Activated T-cell treated with anti-CD3 and anti-CD28 coated beads for 48 hours (primary cell): ENCODE measurements around the gene NIT1.
"Not testable (repeated sequence)": the region's sequence is repeated elsewhere in the genome, so short reads cannot be mapped to it uniquely, and the experiment has no call there.

Experiments used
- DNase-seq: peaks from one replicate; pipeline ENCODE4 v3.0.0-alpha.2; 2020; ENCODE audit warnings: low read depth

NIT1 gene

GRCh38 chr1:161115132-161115711 is 2.7 kb upstream of the NIT1 start:
- peak; percentile 43 for DNase-seq

DNA sequence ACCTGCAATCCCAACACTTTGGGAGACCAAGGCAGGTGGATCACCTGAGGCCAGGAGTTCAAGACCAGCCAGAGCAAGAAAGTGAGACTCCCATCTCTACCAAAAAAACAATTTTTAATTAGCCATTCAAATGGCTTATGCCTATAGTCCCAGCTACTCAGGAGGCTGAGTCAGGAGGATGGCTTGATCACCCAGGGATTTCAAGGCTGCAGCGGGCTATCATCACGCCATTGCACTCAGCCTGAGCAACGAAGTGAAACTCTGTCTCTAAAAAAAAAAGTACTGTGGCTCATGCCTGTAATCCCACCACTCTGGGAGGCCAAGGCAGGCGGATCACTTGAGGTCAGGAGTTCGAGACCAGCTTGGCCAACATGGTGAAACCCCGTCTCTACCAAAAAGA is 1.9 kb upstream of the NIT1 start:
- DNase-seq, result not testable (repeated sequence)

DNA sequence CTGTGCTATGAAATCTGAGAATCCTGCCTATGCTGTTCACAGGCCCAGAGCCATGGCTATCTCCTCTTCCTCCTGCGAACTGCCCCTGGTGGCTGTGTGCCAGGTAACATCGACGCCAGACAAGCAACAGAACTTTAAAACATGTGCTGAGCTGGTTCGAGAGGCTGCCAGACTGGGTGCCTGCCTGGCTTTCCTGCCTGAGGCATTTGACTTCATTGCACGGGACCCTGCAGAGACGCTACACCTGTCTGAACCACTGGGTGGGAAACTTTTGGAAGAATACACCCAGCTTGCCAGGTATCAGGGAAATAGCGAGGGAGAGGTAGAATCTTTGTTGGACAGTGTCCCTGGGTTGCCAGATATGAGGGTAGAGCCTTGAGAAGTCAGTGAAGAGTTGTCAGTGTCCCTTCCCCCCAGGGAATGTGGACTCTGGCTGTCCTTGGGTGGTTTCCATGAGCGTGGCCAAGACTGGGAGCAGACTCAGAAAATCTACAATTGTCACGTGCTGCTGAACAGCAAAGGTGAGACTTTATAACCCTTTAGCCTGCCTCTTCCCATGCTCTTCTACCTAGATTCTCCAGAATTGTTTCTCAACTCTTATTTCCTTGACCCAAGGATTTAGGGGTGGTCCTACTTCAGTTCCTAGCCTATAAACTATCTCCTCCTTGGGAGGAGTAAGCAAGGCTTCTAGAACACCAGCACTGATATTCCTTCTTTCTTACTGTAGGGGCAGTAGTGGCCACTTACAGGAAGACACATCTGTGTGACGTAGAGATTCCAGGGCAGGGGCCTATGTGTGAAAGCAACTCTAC is 1.4 kb downstream of the NIT1 start:
- DNase-seq, result peak; percentile 56

GRCh38 chr1:161121042-161121650 is 3.2 kb downstream of the NIT1 start:
- no peak for DNase-seq

DNA sequence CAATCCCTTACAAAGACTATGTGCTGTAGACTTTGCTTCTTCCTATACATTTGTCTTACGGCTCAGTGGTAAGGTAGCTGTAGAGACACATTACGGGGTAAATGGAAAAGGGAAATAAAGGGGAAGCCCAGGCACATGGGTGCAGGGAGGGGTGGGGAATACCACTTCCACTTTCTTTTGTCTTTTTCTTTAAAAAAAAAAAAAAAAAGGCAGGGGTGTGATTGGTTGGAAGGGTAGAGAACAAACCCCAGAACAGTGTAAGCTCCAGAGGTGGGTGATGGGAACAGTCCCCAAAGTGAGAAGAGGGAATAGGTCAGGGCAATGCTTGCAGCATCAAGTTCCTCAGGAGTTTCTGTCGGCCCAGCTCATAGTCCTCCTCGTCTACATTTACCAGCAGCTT is 3.9 kb downstream of the NIT1 start:
- DNase-seq, result no peak

DNA sequence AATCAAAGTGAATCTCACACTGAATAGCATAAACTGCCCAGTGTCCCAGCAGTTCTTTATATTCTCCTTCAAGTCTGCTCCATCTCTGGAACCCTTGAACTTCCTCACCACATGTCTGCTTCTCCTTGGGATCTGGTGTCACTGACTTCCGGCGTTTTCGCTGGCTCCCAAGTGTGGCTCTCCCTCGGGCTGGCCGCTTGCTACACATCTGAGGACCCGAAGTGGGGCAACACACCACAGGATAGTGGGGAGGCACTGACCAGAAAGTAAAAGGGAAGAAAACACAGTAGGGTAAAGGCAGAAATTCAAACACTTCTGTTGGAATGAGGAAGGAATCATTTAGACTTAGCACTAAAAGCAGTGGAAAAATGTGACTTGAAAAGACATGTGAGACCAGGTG is 5.1 kb downstream of the NIT1 start:
- DNase-seq, result no peak

- DNase-seq, result no peak
Measured at GRCh38 chr1:161127649-161128048, 9.7 kb downstream of the NIT1 start.

DNA sequence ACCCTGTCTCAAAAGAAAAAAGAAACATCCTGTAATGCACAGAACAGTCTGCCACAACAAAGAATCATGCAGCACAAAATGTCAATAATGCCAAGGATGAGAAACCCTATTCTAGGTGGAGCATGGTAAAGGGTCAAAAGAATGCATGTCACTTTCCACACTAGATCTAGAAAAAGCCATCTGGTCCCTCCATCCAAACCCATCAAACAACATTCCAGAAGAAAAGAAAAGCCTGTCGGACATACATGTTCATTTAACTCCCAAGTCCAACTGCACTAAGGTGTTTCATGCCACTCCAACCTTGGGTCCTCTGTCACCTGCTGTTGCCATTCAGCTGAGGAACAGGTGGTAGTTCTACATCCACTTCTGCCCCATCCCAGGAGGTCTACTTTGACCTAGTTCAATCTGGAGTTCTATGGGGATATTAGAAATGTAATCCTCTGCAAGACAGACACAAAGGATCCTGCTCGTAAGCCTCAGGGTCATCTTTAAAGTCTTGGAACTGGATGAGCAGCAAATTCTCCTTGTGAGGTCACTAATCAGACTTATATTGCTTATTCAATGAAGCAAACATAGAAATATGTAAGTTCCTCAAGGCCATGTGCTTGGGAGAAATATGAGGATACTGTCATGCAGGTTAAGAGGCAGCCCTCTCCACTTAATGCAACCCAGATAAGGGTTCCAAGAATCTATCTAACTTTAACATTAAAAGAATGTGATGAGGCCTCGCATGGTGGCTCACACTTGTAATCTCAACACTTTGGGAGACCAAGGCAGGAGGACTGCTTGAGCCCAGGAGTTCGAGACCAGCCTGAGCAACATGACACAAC is 10.9 kb downstream of the NIT1 start:
- no peak for DNase-seq

- no peak for DNase-seq
Measured at GRCh38 chr1:161130266-161130665, 12.4 kb downstream of the NIT1 start.

DNA sequence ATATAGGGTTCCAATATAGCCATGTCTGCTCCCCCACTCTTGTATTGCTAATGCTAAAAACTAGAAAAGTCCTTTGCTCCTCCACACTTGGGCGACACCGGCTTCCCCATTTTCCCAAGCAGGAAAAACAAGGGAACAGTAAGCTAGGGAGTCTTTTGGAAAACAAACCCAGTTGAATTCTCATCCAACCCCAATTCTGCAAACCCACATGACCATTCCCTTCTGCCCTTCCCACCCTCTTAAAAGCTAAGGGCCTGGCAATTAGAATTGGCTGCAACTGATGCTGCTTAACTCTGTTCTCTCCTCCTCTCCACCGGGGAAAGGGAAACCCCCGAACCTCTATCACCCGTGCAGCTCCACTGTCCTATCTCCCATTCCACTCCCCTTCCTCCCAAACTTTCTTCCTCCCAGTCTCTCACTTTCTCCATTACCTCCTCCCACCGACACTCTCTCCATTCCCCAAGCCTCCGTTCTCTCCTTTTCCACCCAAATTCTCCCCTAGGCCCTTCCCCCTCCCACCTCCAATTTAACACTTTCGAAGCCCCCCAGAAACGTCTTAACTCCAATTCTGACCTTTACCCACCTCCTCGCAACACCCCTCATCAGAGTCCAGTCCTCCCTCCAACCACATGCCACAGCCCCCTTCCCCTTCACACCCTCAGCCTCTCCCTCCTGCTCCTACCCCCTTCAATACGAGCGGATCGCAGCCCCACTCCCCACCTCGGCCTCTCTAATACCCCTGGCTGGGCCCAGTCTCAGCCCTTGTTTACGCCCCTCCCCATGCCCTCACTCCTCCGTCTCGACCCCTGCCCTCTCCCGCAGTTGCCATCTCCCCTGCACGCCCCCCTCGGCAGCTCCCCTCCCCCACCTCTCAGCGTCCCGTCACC is 13.9 kb downstream of the NIT1 start:
- DNase-seq, result no peak

DNA sequence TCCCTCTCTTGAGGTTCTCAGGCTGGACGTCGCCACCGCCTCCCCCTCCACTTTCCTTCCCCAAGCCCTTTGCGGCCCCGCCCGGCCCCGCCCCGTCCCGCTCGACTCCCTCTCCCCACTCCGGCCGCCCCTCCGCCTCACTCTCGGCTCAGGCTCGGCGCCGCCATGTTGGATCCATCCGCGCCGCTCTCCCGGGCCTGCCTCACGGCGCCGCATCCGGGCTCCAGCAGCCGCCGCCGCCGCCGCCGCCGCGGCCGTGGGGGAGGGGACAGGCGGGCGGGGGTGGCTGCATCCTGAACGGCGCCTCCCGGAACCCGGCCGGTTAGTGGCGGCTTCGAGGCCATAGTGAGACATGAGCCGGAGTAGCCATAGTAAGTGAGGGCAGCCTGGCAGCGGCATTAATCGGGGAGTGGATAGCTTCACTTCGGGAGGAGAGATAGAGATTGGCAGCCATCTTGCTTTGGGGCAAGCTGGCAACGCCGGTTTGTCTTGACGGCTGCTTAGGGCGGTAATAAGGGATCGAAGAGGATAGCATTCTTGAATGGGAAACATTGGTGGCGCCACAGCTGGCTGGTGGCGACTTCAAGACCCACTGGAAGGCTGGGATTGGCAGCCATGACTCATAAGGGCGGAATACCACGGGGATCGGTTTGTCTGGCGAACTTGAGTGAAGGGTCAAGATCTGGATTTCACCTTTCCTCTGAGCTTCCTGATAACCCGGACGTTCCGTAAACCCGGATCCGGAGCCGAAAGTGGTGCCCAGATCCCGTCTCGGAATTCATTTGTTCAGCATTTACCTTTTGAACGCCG is 14.7 kb downstream of the NIT1 start, which contains the start of gene DEDD:
Gene DEDD (minus strand): TSS at position 258 of the 810 bp plus-strand sequence. CDS start 8,205 bp downstream, outside the sequence.
- peak; percentile 86 for DNase-seq

DNA sequence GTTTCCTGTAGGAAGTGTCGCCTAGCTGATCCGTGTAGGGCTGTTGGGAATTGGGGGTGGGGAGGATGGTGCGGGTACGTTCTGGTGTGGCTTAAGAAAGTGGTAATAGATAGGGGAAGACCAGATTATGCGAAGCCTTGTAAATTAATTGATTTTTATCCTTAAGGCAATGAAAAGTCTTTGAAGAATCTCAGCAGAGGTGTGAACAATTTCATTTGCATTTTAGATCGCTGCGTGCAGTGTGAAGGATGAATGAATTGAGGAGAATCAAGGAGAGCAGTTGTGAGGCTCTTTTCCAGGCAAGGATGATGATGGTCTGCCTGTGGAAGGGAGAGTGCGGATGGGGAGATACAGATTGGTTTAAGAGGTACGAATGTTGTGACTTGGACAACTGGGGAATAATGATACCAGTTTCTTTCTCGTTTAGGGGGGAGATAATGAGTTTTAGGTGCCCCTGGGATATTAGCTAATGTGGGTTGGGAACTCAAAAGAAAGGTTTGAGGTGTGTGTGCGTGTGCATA is 15.4 kb downstream of the NIT1 start:
- no peak for DNase-seq

- DNase-seq, result no peak
Measured at GRCh38 chr1:161137881-161138280, 20.0 kb downstream of the NIT1 start.

- no peak for DNase-seq
Measured at GRCh38 chr1:161138431-161138830, 20.5 kb downstream of the NIT1 start.

GRCh38 chr1:161139766-161140165 is 21.9 kb downstream of the NIT1 start:
- DNase-seq, result no peak

DNA sequence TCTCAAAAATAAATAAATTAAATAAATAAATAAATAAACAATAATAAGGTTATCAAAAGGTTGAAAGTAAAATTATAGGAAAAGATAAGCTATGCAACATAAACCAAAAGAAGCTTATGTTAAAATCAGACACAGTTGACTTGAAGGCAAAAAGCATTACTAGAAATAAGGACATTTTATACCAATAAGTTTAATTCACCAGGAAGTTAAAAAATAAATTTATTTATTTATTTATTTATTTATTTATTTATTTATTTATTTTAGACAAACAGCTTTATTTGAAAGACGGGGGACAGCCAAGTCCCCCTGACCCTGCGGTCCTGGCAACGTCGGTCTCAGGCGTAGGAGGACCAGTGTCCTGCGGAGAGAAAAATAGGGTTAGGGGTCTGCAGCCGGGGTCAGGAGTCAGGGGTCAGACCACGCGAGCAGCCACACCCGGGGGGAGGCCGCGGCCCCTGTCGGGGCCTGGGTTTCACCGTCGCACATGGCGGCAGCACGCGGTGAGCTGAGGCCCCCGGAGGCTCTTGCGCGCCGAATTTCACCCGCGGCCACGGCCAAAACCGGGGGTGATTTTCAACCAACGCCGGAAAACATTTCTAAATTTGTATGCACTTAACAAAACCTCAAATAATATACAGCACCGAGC is 23.0 kb downstream of the NIT1 start:
- DNase-seq, result no peak

GRCh38 chr1:161145832-161146231 is 27.9 kb downstream of the NIT1 start:
- no peak for DNase-seq

GRCh38 chr1:161153176-161153575 is 35.3 kb downstream of the NIT1 start:
- DNase-seq, result no peak

DNA sequence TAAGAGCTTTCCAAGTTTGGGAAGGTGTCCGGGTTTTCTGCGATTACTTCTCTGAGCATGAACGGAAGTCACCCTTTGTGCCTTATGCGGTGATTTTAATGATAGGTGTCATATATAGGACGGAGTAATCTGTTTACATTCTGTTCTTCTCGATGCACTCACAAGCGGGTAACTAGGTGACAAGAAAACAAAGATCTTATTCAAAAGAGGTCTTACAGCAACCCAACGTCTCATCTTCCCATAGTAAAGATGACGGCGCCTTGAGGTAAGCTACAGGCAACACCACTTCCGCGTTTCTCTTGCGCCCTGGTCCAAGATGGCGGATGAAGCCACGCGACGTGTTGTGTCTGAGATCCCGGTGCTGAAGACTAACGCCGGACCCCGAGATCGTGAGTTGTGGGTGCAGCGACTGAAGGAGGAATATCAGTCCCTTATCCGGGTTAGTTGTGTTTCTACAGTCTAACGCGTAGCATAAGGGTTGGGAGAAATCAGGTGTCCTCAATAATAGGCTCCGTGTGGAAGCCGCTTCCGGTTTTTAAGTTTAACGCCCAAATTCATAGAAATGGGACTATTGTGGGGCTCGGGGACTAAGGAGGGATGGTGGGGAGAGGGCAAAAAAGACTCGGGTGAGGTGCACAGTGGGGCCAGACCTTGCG is 35.9 kb downstream of the NIT1 start, which contains the start of gene UFC1:
Gene UFC1 (plus strand): TSS at position 297 of the 656 bp plus-strand sequence. CDS start 20 bp downstream, at position 317.
- peak; percentile 68 for DNase-seq
